ENCODE measurements around the gene PLD1. TPM values are rescaled to one million over a fixed set of nuclear protein-coding genes. Genes with fewer than 3 reads are reported as not detected.

PLD1 gene
- total and polyA plus RNA-seq, 2 of the 8 experiments (the other 6 are each of a cell fraction or from before 2014, with no cell fraction given), result 1.2 to 2.6 TPM

GRCh38 chr3:171604370-171604769, 205.9 kb downstream of the PLD1 start (continued):
- TF ChIP-seq CHD7 (IDR thresholded peaks at IDR 0.05; ENCODE audit: insufficient replicate concordance, low read length), result no peak
- TF ChIP-seq, protein P1, sequence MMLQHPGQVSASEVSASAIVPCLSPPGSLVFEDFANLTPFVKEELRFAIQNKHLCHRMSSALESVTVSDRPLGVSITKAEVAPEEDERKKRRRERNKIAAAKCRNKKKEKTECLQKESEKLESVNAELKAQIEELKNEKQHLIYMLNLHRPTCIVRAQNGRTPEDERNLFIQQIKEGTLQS (IDR thresholded peaks at IDR 0.05; ENCODE audit: insufficient read depth, low read depth, low read length), result no peak

Data from H1 (cell line).